ENCODE measurements around the gene AGER. TPM values are rescaled to one million over a fixed set of nuclear protein-coding genes. Genes with fewer than 3 reads are reported as not detected.
A peak's percentile ranks its signal among the peaks of the same experiment; 100 is the strongest.

The AGER gene
- polyA plus RNA-seq, 1 donor from 2014 or later = 7.2 TPM

GRCh38 chr6:32156891-32157290 lies 27.2 kb downstream of the AGER start:
- Histone ChIP-seq H3K4me2 (ENCODE audit: low read length) (no peak overlapping the region), H3K79me2 (replicated peaks; ENCODE audit: insufficient read depth, low read length) (peaks cover 9% of the 10 kb centered on the region), H3K9me2 (ENCODE audit: insufficient read depth, low read length) (no peaks in the 10 kb centered on the region), H3F3A (ENCODE audit: insufficient read depth, low read length, poor library complexity, severe bottlenecking) (no peaks in the 10 kb centered on the region), H3K27ac (ENCODE audit: low read length) (no peak overlapping the region), H3K36me3 (ENCODE audit: insufficient read depth, low read length) (no peaks in the 10 kb centered on the region), H3K4me3 (ENCODE audit: low read length) (no peak overlapping the region), H4K20me1 (ENCODE audit: insufficient read depth) (no peaks in the 10 kb centered on the region), H3K9ac (ENCODE audit: low read length) (no peak overlapping the region), H3K27me3 (ENCODE audit: insufficient read depth, low read depth, low read length) (peaks cover 7% of the 10 kb centered on the region), H3K9me3 (ENCODE audit: low read length) (no peaks in the 10 kb centered on the region), H2AFZ (ENCODE audit: low read depth, low read length) (no peak overlapping the region)
- TF ChIP-seq POLR2AphosphoS5 (IDR thresholded peaks at IDR 0.05) (no peak), REST (IDR thresholded peaks at IDR 0.05; ENCODE audit: borderline replicate concordance) (no peak)

GRCh38 chr6:32154514-32155161 lies 29.4 kb downstream of the AGER start:
- Histone ChIP-seq H3K4me2 (ENCODE audit: low read length) (peak overlapping the region; percentile 82), H3K27me3 (ENCODE audit: insufficient read depth, low read depth, low read length) (peaks cover 28% of the 10 kb centered on the region)

More at GRCh38 chr6:32154514-32155161, 29.4 kb downstream of the AGER start:
- peak overlapping the region; percentile 79 for H3K4me3 ChIP-seq (ENCODE audit: low read length)
- no peaks in the 10 kb centered on the region for H4K20me1 ChIP-seq (ENCODE audit: insufficient read depth)
- H3K9me3 ChIP-seq (ENCODE audit: low read length) = no peaks in the 10 kb centered on the region
- peak; percentile 61 for TF ChIP-seq MXI1 (conservative IDR thresholded peaks at IDR 0.05; ENCODE audit: poor library complexity, severe bottlenecking)
- no peak for TF ChIP-seq TAF1 (IDR thresholded peaks at IDR 0.05; ENCODE audit: low read depth)
- no peak for TF ChIP-seq EZH2 (IDR thresholded peaks at IDR 0.05; ENCODE audit: borderline replicate concordance, insufficient read depth, low read length, poor library complexity, severe bottlenecking)
- TF ChIP-seq RAD21 (conservative IDR thresholded peaks at IDR 0.05) = peak; percentile 75
- peak; percentile 85 for TF ChIP-seq SMC3 (conservative IDR thresholded peaks at IDR 0.05; ENCODE audit: poor library complexity)
- no peak for TF ChIP-seq REST (IDR thresholded peaks at IDR 0.05; ENCODE audit: borderline replicate concordance)
- peak; percentile 79 for TF ChIP-seq CTCF (IDR thresholded peaks at IDR 0.05; ENCODE audit: poor library complexity, severe bottlenecking)
- H2AFZ ChIP-seq (ENCODE audit: low read depth, low read length) = peak overlapping the region; percentile 75
- H3K9ac ChIP-seq (ENCODE audit: low read length) = peak overlapping the region; percentile 86
- peak overlapping the region; percentile 93 for H3K27ac ChIP-seq (ENCODE audit: low read length)
- no peaks in the 10 kb centered on the region for H3K9me2 ChIP-seq (ENCODE audit: insufficient read depth, low read length)
- no peaks in the 10 kb centered on the region for H3F3A ChIP-seq (ENCODE audit: insufficient read depth, low read length, poor library complexity, severe bottlenecking)
- H3K36me3 ChIP-seq (ENCODE audit: insufficient read depth, low read length) = no peaks in the 10 kb centered on the region
- H3K79me2 ChIP-seq (replicated peaks; ENCODE audit: insufficient read depth, low read length) = peaks cover 9% of the 10 kb centered on the region

Measured in neural cell (in vitro differentiated cells).